DMS153 treated with DMSO at 0.1 percent for 48 hours (cell line): ENCODE measurements around the gene OXER1.

Experiments used
- DNase-seq: peaks from one replicate; lab custom pipeline; 2025; ENCODE audit not compliant: unreplicated experiment; lab: John Stamatoyannopoulos, UW

The OXER1 gene, protein sequence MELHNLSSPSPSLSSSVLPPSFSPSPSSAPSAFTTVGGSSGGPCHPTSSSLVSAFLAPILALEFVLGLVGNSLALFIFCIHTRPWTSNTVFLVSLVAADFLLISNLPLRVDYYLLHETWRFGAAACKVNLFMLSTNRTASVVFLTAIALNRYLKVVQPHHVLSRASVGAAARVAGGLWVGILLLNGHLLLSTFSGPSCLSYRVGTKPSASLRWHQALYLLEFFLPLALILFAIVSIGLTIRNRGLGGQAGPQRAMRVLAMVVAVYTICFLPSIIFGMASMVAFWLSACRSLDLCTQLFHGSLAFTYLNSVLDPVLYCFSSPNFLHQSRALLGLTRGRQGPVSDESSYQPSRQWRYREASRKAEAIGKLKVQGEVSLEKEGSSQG

DNA sequence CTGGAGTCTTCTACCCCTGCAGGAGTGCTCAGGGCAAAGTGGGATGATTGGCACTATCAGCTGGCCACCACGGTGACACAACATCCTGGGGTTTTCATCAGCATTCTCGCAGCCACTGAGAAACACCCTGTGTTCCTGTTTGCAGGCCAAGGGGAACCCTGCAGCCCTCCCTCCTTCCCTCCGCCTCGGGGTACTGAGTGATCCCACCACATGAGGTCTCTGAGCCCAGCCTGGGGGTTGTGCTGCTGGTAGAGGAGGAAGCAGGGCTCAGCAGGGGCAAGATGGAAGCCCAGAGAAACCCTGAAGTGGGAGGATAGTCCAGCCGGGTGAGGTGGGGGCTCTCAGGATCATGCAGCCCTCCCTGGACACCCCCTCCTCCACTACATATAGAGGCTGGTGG is at the start of gene OXER1:
Gene OXER1 (minus strand): TSS at position 40 of the 400 bp plus-strand sequence. CDS start 73 bp downstream, outside the sequence.
- DNase-seq = no peak

- DNase-seq = no peak
These were observed 49.1 kb upstream of the OXER1 start for GRCh38 chr2:42812899-42813479.

GRCh38 chr2:42810971-42811811 is 47.3 kb upstream of the OXER1 start:
- no peak for DNase-seq

- peak; percentile 92 for DNase-seq
These were observed 46.4 kb upstream of the OXER1 start for GRCh38 chr2:42810121-42810970.

DNA sequence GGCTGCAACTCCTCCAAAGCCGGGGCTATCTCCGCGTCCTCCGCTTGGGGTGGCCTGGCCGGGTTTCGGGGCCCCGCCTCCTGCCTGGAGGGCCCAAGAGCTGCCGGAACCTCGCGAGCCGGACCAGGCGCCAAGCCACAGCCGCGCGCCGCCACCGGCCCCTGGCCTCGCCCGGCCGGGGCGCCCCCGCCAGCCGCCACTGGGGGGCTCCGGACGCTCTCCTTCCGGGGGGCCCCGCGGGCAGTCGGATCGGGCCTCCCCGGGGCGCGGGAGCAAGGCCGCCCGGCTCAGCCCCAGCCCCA is 45.8 kb upstream of the OXER1 start:
- peak; percentile 54 for DNase-seq

- no peak for DNase-seq
These were observed 45.3 kb upstream of the OXER1 start for GRCh38 chr2:42809131-42809818.

GRCh38 chr2:42808301-42808700 is 44.4 kb upstream of the OXER1 start:
- DNase-seq = no peak

GRCh38 chr2:42806786-42807185 is 42.9 kb upstream of the OXER1 start:
- DNase-seq = no peak

GRCh38 chr2:42804891-42805290 is 41.0 kb upstream of the OXER1 start:
- DNase-seq = no peak

DNA sequence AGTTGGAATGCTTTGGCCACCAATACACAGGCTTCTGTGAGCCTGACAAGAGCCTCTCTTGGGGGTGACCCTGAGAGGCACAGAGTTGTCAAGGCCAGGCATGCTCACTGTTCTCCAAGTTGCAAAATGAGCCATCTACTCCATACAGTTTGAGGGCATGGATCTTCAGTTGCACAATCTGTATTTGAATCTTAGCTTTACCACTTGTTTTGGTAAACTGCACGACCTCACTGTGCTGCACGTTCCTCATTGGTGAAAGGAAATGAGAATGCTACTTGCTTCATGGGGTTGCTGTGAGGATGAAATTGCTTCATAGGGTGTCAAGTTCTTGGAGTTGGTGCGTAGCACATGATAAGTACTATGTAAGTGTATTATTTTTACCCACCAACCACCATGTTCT is 40.4 kb upstream of the OXER1 start:
- no peak for DNase-seq

GRCh38 chr2:42802150-42802549 is 38.2 kb upstream of the OXER1 start:
- no peak for DNase-seq

- no peak for DNase-seq
These were observed 37.4 kb upstream of the OXER1 start for GRCh38 chr2:42801381-42801780.

DNA sequence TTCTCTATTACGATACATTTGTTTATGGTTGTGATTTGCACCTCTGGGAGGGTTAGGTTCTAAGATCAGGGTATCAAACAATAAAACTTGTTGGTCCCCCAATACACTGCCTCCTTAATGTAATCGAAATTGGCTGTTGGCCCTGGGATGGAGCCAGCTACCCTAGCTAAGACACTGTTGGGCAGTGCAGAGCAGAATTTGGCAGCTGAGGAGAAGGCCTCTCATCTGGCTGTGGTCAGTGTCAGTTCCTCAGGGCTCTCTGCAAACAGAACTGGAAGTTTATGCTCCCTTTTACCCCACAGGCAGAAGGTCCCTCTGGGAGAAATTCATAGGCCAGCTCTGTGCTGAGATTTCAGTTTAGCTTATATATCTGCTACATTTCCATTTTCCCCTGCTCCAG is 37.0 kb upstream of the OXER1 start:
- no peak for DNase-seq

DNA sequence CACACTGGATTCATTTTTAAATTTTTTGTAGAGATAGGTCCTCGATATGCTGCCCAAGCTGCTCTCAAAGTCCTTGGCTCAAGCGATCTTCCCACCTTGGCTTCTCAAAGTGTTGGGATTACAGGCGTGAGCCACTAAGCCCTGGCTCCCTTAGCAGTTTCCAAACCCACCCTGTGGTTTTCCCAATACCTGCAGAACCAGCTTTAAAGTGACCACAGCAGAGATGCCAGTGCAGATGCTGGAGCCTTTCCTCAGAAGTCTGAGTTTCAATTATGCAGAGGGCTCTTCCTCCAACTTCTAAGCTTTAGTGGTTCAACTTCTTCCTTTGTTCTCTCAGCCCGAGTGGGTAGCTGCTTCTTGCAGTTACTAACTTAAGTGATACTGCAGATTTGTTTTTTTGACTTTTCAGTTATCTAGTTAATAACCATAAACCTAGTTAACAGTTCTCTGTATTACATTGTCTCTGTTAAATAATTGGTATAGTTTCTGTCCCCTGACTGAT is 36.6 kb upstream of the OXER1 start:
- no peak for DNase-seq

GRCh38 chr2:42799881-42800280 is 35.9 kb upstream of the OXER1 start:
- DNase-seq = no peak

DNA sequence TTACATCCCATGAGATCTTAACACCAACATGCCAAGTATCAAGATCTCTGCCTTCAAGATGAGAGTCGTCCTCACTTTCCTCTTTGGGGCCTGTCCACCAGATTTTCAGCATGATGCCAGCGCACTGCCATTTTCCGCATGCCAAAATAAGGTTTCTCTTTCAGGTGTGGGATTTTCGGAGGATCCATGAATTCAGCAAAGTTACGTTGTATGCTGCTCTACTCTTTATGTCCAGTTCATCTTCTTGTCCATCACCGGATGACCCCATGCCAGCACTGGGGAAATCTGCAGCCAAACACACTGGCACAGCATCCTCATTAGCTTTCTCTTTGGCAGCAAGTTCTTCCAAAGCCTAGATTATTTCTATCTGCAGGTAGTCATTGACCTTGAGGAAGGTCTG is 33.3 kb upstream of the OXER1 start:
- no peak for DNase-seq

DNA sequence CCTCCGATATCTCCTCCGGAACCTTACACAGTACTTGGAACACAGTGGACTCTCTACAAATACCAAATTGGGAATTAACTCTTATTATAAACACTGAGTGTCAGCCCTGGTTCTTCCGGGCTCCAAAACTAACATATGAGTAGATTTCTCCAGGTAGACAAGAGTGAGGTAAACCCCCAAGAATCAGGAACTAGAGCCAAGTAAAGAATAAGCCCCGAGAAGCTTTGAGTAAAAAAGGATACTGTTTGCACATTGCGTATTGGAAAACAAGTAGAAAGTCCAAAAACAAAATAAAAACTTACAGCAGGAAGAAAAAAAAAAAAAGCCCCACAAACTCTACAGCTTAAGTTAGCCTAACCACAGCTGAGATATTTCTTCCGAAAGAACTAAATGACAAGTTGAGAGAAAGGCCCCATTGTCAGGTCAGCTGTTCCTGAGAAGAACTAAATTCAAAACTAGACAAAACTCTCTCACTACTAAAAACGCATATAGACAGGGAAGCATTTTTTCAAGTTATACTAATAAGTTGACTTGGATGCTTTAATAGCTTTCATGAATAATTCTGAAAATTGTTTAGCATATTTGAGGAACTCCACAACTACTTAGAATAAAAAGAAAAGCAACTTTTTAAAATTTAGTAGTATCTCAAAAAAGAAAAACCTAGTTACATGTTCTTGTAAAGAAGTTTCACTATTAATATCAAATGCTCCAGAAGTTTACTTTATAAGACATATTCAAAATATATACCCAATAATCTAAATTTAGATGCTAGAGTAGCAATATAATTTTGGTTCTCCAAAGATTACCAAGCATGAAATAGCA is 32.7 kb upstream of the OXER1 start:
- DNase-seq = no peak

DNA sequence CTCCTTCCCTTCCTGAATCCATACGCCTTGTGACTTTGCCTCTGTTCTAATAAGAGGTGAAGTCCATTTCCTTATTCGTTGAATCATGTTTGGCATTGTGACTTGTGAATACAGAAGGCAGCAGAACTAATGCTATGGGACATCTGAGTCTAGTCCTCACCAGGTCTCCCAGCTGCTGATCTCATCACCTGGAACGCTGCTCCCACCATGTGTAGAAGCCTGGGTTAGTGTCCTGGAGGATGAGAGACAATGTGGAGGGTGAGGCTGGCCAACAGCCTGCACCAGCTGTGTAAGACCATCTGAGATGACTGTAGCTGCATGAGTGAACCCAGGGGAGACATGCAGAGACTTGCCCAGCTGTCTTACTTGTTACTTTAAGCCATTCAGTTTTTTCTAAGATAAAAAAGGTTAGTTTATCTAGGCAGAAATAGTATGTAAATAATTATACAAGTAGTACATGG is 31.9 kb upstream of the OXER1 start:
- no peak for DNase-seq

DNA sequence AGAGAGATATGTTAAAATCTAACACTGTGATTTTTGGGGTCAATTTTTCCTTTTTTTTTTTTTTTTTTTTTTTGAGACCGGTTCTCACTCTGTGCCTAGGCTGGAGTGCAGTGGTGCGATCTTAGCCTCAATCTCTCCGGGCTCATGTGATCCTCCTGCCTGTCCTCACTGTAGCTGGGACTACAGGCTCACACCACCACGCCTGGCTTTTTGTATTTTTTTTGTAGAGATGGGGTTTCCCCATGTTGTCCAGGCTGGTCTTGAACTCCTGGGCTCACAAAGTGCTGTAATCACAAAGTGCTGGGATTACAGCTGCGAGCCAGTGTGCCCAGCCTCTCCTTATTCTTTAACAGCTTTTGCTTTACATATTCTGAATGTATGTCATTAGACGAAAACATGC is 31.3 kb upstream of the OXER1 start:
- DNase-seq = no peak
